Stomach smooth muscle (tissue), 2 donors: ENCODE results near the gene CHDH.

Experiments
- H3K27ac ChIP-seq: one replicate; pipeline ENCODE4 v1.7.0; 2013; ENCODE audit warnings: mild to moderate bottlenecking, low read length, inconsistent platforms
- H3K27me3 ChIP-seq, 2 donors: one replicate each; pipeline ENCODE4 v1.7.0; 2013; ENCODE audit warnings: low read length in 2 of 2; ENCODE audit not compliant: insufficient read depth in 2 of 2, control insufficient read depth in 1 of 2
- H3K36me3 ChIP-seq, 2 donors: one replicate each; pipeline ENCODE4 v1.7.0; 2013; ENCODE audit warnings: low read length in 2 of 2; ENCODE audit not compliant: control insufficient read depth in 2 of 2, insufficient read depth in 2 of 2
- H3K4me1 ChIP-seq: one replicate; pipeline ENCODE4 v1.7.0; 2013; ENCODE audit warnings: low read length; ENCODE audit not compliant: control insufficient read depth, insufficient read depth
- H3K4me3 ChIP-seq, 2 donors: one replicate each; pipeline ENCODE4 v1.7.0; 2013; ENCODE audit warnings: low read length in 2 of 2
- H3K9ac ChIP-seq, 2 donors: one replicate each; pipeline ENCODE4 v1.7.0; 2013; ENCODE audit warnings: low read length in 2 of 2, mild to moderate bottlenecking in 1 of 2
- H3K9me3 ChIP-seq, 2 donors: one replicate each; pipeline ENCODE4 v1.7.0; 2013; ENCODE audit warnings: low read length in 2 of 2; ENCODE audit not compliant: control insufficient read depth in 2 of 2
- donor health status: healthy.
- donor health status: Pancreatic carcinoma.

CHDH gene

GRCh38 chr3:53773021-53773436, 73.2 kb downstream of the CHDH start:
- Histone ChIP-seq H3K9me3 (no peaks in the 10 kb centered on the region), H3K4me3 (no peak overlapping the region), H3K9ac (no peak overlapping the region), H3K27ac (no peak overlapping the region), H3K36me3 (no peaks in the 10 kb centered on the region), H3K4me1 (no peaks in the 10 kb centered on the region), H3K27me3 (no peaks in the 10 kb centered on the region)

GRCh38 chr3:53772562-53772961, 73.7 kb downstream of the CHDH start:
- no peaks in the 10 kb centered on the region for H3K4me1 ChIP-seq
- no peaks in the 10 kb centered on the region for H3K36me3 ChIP-seq
- H3K27me3 ChIP-seq, result no peaks in the 10 kb centered on the region
- no peak overlapping the region for H3K4me3 ChIP-seq
- no peaks in the 10 kb centered on the region for H3K9me3 ChIP-seq
- H3K27ac ChIP-seq, result no peak overlapping the region
- no peak overlapping the region for H3K9ac ChIP-seq

- no peaks in the 10 kb centered on the region for H3K9me3 ChIP-seq
- no peak overlapping the region for H3K4me3 ChIP-seq
- H3K27me3 ChIP-seq, result no peaks in the 10 kb centered on the region
- no peak overlapping the region for H3K27ac ChIP-seq
- no peak overlapping the region for H3K9ac ChIP-seq
- no peaks in the 10 kb centered on the region for H3K36me3 ChIP-seq
- no peaks in the 10 kb centered on the region for H3K4me1 ChIP-seq
Observed at GRCh38 chr3:53768478-53769459, 77.5 kb downstream of the CHDH start.

GRCh38 chr3:53766706-53767105, 79.5 kb downstream of the CHDH start:
- no peaks in the 10 kb centered on the region for H3K9me3 ChIP-seq
- H3K36me3 ChIP-seq, result no peaks in the 10 kb centered on the region
- no peak overlapping the region for H3K9ac ChIP-seq
- no peak overlapping the region for H3K4me3 ChIP-seq
- no peak overlapping the region for H3K27ac ChIP-seq
- no peaks in the 10 kb centered on the region for H3K4me1 ChIP-seq
- H3K27me3 ChIP-seq, result no peaks in the 10 kb centered on the region

- no peak overlapping the region for H3K9ac ChIP-seq
- no peaks in the 10 kb centered on the region for H3K4me1 ChIP-seq
- peaks cover 0 to 2% of the 10 kb centered on the region in 2 donors for H3K27me3 ChIP-seq
- no peak overlapping the region for H3K27ac ChIP-seq
- H3K9me3 ChIP-seq, result no peaks in the 10 kb centered on the region
- H3K4me3 ChIP-seq, result no peak overlapping the region
- H3K36me3 ChIP-seq, result no peaks in the 10 kb centered on the region
Observed at GRCh38 chr3:53765753-53766152, 80.5 kb downstream of the CHDH start.

- Histone ChIP-seq H3K9me3 (no peaks in the 10 kb centered on the region), H3K9ac (no peak overlapping the region), H3K4me3 (no peak overlapping the region), H3K4me1 (no peaks in the 10 kb centered on the region), H3K36me3 (no peaks in the 10 kb centered on the region), H3K27ac (no peak overlapping the region), H3K27me3 (peaks cover 0 to 2% of the 10 kb centered on the region in 2 donors)
Observed at GRCh38 chr3:53764026-53764775, 82.0 kb downstream of the CHDH start.

- H3K36me3 ChIP-seq, result no peaks in the 10 kb centered on the region
- peaks cover 0 to 2% of the 10 kb centered on the region in 2 donors for H3K27me3 ChIP-seq
- no peaks in the 10 kb centered on the region for H3K9me3 ChIP-seq
- H3K9ac ChIP-seq, result no peak overlapping the region
- H3K4me1 ChIP-seq, result no peaks in the 10 kb centered on the region
- no peak overlapping the region for H3K4me3 ChIP-seq
- no peak overlapping the region for H3K27ac ChIP-seq
Observed at GRCh38 chr3:53763353-53763752, 82.9 kb downstream of the CHDH start.
